Neural crest cell (in vitro differentiated cells): ENCODE measurements around the gene SLC17A2. TPM values are rescaled to one million over a fixed set of nuclear protein-coding genes. Genes with fewer than 3 reads are reported as not detected.

ENCODE experiments used
- DNase-seq: peaks from one replicate; pipeline ENCODE4 v3.0.0; 2021; ENCODE audit warnings: low read depth, mixed read lengths, low spot score
- H3K27ac Mint-ChIP-seq: one replicate; pipeline ENCODE4 v1.8.0; 2021; ENCODE audit warnings: mild to moderate bottlenecking, mixed read lengths; ENCODE audit not compliant: unreplicated experiment
- H3K27me3 Mint-ChIP-seq: 2 replicates; pipeline ENCODE4 v1.8.0; 2021; ENCODE audit warnings: low read depth, mild to moderate bottlenecking, mixed read lengths
- H3K36me3 Mint-ChIP-seq: 2 replicates; pipeline ENCODE4 v1.8.0; 2021; ENCODE audit warnings: low read depth, mild to moderate bottlenecking, mixed read lengths
- H3K4me1 Mint-ChIP-seq: 2 replicates; pipeline ENCODE4 v1.8.0; 2021; ENCODE audit warnings: mixed read lengths
- H3K4me3 Mint-ChIP-seq: one replicate; pipeline ENCODE4 v1.8.0; 2021; ENCODE audit warnings: mild to moderate bottlenecking, mixed read lengths
- H3K9me3 Mint-ChIP-seq: 2 replicates; pipeline ENCODE4 v1.8.0; 2021; ENCODE audit warnings: mixed read lengths
- CTCF ChIP-seq: fragments of 200-600 bp; sonication (generic); conservative IDR thresholded peaks from 2 replicates; pipeline ENCODE4 v1.5.0; 2021; ENCODE audit warnings: antibody characterized with exemption, mild to moderate bottlenecking
- total RNA-seq: library from RNA; stranded (reverse); gene quantifications from 2 replicates; pipeline ENCODE4 v1.2.1, GENCODE V29; 2021

SLC17A2 gene
- total RNA-seq, 1 donor from 2014 or later: not detected

- H3K4me3 Mint-ChIP-seq: no peak overlapping the region
- no peaks in the 10 kb centered on the region for H3K9me3 Mint-ChIP-seq
- no peak for TF ChIP-seq CTCF
- no peaks in the 10 kb centered on the region for H3K27me3 Mint-ChIP-seq
- H3K36me3 Mint-ChIP-seq: no peaks in the 10 kb centered on the region
- no peak for DNase-seq
- no peaks in the 10 kb centered on the region for H3K4me1 Mint-ChIP-seq
- H3K27ac Mint-ChIP-seq: no peak overlapping the region
Observed at GRCh38 chr6:25903467-25904099, 26.9 kb downstream of the SLC17A2 start.

- no peak for TF ChIP-seq CTCF
- Mint-ChIP-seq H3K27ac (no peak overlapping the region), H3K27me3 (no peaks in the 10 kb centered on the region), H3K4me3 (no peak overlapping the region), H3K4me1 (no peaks in the 10 kb centered on the region), H3K36me3 (no peaks in the 10 kb centered on the region), H3K9me3 (no peaks in the 10 kb centered on the region)
- DNase-seq: no peak
Observed at GRCh38 chr6:25902071-25902470, 28.4 kb downstream of the SLC17A2 start.

GRCh38 chr6:25900843-25901242, 29.6 kb downstream of the SLC17A2 start:
- Mint-ChIP-seq H3K4me3 (no peak overlapping the region), H3K36me3 (no peaks in the 10 kb centered on the region), H3K27me3 (no peaks in the 10 kb centered on the region), H3K9me3 (no peaks in the 10 kb centered on the region), H3K27ac (no peak overlapping the region), H3K4me1 (no peaks in the 10 kb centered on the region)
- no peak for DNase-seq
- TF ChIP-seq CTCF: no peak

GRCh38 chr6:25899580-25900408, 30.7 kb downstream of the SLC17A2 start:
- H3K4me1 Mint-ChIP-seq: no peaks in the 10 kb centered on the region
- H3K27ac Mint-ChIP-seq: no peak overlapping the region
- H3K27me3 Mint-ChIP-seq: no peaks in the 10 kb centered on the region
- no peaks in the 10 kb centered on the region for H3K9me3 Mint-ChIP-seq
- no peaks in the 10 kb centered on the region for H3K36me3 Mint-ChIP-seq
- no peak for DNase-seq
- no peak overlapping the region for H3K4me3 Mint-ChIP-seq
- TF ChIP-seq CTCF: no peak

GRCh38 chr6:25899123-25899522, 31.4 kb downstream of the SLC17A2 start:
- no peak overlapping the region for H3K27ac Mint-ChIP-seq
- no peak for DNase-seq
- no peak for TF ChIP-seq CTCF
- H3K36me3 Mint-ChIP-seq: no peaks in the 10 kb centered on the region
- H3K9me3 Mint-ChIP-seq: no peaks in the 10 kb centered on the region
- no peaks in the 10 kb centered on the region for H3K4me1 Mint-ChIP-seq
- no peaks in the 10 kb centered on the region for H3K27me3 Mint-ChIP-seq
- no peak overlapping the region for H3K4me3 Mint-ChIP-seq
